SIG-M5 (cell line): Measurements from ENCODE around the gene SSPN.

Source experiments
- DNase-seq: peaks from one replicate; lab custom pipeline; 2025; lab: John Stamatoyannopoulos, UW

The SSPN gene, protein sequence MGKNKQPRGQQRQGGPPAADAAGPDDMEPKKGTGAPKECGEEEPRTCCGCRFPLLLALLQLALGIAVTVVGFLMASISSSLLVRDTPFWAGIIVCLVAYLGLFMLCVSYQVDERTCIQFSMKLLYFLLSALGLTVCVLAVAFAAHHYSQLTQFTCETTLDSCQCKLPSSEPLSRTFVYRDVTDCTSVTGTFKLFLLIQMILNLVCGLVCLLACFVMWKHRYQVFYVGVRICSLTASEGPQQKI

DNA sequence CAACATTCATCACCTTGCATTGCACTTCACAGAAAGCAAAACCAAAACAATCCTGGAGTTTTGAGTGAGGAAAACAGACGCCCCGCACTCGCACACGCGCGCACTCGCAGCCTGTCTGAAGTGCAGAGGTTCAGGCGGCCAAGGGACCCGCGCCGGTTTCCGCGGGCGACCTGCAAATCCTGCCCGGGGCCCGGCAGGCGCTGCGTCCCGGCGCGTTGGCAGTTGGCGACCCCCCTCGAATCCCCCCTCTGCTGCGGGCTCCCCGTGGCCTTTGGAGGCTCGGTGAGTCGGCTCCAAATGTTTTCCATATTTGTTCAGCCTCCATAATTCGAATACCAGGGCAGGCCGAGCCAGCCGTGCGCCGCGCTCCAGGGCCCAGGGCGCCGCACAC is at the start of gene SSPN:
TSS of gene SSPN (plus strand) at position 324 of the 391 bp plus-strand sequence. CDS start 100 bp downstream, outside the sequence.
- DNase-seq, result no peak

DNA sequence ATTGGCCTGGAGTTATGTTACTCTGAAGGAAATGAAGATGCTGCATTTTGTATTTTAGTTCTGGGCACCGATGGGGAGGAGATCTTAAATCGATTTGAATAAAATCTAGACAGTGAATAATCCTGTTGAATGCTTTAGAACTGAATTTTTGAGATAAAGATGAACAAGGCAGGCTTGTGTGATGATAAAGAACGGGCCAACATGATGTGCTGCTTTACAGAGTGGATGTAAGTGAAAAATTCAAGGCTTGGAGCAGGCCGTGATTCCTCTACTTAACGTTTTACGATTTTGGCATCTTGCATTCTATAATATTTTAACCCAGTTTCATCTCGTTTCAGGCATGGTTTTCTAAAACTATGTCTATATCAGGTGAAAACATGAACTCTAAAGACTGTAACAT is 47.1 kb upstream of the SSPN start:
- DNase-seq, result no peak

DNA sequence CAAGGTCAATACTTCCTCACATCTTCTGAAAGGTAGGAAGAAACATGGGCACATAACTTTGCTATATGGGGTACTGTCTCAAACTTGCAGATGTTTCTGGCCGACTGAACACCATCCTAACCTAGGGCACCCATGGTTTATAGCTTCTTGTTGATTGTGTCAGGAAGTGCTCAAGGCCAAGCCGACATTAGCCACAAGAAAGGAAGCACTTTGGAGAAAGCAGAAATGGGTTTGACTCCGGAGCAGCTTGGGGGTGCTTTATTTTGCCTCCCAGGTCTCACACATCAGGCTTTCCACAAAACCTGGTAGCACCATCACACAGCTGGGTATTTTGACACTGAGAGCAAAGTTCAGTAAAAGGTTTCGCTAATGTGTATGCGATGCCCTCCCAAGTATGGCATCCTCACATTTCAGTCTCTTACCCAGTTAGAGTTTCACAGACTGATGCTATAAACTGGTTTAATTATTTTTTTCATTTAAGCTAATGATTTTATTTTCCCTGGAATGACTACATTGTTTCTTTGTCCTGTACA is 45.3 kb upstream of the SSPN start:
- no peak for DNase-seq

DNA sequence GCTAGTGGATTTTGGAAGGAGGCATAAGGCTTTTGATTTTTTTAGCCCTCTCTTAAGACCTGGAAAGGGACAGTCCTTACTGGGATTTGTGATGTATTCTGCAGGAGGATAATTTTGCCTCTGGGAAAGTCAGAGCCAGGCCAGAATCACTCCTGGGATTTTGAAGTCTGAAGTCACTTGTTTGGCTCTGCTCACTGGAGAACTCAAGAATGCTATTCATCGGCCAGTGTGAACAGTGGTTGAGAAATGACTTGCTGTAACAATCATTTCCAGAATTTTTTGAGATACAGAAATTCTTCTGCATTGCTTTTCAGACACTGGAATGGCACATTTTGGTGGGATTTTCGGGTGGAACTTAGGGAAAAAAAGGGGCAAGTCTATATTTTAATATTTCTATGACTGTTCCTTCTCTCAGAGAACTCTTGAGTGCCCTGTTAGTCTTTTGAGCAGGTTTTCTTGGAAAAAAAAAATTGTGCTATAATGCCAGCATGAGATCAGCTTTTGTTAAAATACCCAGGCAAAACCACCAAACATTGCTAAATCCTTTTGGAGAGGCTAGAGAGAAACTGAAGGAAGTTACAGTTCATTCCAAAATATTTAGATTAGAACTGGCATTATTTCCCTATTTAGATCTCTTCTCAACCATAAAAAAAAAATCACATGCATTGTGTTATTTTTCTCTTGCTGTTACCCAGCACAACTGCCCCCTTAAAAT is 44.5 kb upstream of the SSPN start:
- no peak for DNase-seq

DNA sequence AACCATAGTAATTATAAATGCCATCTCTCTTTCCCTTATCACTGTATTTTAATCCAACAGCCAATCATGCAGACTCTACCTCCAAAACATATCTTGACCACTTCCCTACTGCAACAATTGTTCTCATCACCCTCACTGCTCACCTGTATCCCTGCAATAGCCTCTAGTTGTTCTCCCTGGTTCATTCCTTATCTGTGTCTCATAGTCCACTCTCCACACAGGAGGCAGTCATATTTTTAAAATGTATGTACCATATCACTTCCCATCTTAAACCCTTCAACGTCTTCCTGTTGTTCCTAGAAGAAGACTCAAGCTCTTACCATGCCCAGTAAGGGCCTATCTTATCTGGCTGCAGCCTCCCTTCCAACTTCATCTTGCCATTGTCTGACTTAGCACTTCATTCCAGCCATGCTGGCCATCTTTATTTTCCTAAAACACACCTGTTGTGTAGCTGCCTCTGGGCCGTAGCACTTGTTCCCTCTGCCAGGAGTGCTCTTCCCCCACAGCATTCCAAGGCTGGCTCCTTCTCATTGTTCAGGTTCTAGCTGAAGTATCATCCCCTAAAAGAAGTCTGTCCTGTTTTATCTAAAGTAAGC is 42.8 kb upstream of the SSPN start:
- no peak for DNase-seq

DNA sequence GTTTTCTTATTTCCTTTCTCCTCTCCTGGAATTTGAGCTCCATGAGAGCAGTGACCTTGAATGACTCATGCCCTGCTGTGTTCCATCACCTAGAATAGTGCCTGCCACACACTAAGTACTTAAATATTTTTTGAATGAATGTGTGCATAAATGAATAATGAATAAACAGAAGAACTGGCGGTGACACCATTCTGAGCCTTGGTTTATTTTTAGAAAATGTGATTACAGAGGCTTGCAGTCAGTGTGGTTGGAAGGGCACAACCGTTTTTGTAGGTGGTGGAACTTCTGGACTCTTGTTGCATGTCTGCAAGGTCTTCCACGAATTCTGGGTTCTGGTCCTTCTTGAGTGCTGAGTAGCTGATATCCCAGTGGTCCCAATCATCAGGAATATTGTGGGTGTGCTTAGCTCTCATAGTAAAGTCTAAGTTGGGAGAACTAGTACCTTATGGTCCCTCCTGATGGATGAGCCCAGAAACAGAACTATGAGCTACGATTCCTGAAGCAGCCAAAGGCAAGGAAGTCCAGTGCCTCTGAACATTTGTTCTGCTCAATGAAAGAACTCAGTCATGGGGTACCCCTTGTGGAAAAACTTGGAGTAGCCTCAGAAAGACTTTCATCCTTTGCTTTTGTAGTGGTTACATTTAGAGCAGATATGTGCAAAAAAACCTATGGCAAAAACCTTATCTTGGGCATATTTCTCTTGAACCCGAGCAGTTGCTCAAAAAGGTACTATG is 41.8 kb upstream of the SSPN start:
- no peak for DNase-seq

DNA sequence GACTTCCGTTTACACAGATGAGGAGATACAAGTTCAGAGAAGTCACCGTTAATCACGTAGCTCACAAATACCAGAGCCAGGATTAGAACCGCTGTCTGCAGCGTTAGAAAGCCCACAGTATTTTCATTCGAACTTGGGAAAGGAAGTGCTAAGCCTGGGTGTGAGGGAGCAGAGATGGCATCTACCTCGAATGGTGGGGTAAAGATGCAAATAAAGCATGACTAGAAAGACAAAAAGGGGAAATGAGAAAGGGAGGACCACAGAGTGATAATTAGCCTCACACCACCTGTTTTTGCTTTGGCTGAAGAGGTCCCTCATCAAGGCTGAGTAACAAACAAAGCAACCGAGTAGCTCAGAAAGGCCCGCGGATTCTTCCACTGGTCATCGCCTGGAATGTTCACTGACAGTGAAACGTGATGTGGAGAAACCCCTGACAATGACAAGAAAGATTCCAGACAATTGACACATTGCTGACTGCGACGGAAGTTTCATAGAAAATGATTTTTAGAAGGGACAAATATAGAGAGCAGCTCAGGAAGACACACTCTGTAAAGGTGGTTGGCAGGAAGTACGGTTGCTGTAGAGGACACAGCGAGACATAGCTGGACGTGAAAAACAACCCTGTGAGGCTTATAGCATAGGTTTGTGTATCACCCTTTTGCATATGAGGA is 39.0 kb upstream of the SSPN start:
- no peak for DNase-seq

DNA sequence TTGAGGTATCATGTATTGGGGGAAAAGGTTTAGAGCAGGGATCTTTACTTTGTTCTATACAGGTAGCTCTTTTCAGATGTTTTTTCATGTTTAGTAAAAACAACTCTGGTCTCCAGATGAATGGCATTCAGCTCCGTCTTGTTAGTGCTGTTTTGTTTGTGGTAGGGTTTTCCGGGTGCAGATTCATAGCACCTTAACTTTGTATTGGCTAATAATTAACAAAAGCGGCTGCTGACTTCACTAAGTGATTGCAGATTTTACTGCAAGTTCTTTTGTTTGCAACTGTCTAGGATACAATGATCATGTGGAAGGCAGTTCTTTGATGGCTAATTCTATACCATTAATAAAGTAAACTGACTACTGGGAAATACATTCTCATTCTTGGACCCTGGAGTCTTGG is 38.4 kb upstream of the SSPN start:
- DNase-seq, result no peak

DNA sequence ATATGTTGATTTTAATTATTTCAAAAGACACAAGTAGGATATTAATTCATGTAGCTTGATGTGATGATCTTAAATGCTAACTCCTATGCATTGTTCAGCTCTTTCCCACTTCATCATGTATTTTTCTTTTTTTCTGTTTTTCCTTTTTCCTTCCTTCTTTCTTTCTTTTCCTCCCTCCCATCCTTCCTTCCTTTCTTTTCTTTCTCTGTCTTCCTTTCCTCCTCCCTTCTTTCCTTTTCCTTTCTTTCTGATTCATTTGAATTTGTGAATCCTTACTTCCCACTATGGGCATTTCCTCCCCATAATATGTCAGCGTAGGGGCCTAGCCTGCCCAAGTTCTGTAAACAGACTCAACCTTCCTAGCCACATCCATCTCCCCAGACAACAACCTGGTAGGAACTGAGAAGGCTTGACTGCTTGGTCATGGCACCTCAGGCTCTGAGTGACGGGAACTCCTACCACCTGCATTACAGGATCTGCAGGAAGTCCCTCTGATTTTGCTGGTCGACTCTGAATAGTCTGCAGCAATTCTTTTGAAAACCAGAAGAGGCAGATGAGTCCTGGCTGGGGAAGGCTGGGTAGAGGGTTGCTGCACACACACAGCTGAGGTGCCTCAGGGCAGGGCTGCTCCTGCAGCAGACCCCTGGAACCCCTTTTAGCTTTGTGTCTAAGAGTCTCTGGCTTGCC is 37.2 kb upstream of the SSPN start:
- DNase-seq, result no peak

DNA sequence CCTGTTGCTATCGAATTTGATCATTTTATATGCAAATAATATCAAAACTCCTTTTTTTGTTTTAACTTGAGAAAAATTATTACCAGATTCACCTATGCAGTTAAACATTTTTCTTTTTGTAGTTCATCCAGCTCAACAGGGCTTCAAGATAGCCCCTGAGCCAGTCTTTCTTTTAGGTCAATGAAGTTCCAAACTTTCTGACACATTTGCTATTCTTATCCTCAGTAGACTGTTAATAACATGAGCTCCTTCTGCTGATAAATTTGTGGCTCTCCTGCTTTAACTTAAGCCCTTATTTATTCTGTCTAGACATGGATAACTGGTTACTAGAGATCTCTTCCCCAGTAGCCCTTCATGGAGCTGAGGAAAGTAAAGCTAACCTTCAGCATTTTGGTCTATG is 33.2 kb upstream of the SSPN start:
- DNase-seq, result no peak

DNA sequence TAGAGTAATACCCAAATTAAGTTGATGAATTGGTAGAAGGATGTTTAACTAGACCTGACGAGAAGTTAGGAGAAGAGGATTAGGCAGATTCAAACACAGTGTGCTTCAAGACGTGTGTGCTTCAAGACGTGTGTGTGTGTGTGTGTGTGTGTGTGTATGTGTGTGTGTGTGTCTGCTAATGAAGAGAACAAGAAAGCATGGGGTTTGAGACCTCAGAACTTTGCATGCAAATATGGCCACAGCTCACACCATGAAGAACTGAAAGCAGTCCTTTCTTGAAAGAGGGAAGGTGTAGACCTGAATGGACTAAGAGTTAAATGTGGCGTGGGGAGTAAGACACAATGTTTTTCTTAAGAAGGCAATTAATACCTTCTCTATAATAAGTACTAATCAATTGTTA is 32.5 kb upstream of the SSPN start:
- DNase-seq, result no peak

DNA sequence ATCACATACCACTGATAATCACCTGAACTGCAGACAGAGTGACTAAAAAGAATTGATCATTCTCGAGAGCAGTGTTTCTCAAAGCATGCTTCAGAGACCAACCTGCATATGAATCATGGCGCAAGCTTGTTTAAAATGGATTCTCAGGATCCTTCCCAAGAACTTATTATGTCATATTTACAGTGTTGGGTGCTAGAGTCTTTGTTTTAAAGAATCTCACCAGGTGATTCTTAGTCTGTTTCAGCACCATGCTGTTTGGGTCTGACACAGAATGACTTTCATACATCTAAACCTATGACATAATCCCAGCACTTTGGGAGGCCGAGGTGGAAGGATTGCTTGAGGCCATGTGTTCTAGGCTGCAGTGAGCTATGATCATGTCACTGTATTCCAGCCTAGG is 31.3 kb upstream of the SSPN start:
- no peak for DNase-seq

DNA sequence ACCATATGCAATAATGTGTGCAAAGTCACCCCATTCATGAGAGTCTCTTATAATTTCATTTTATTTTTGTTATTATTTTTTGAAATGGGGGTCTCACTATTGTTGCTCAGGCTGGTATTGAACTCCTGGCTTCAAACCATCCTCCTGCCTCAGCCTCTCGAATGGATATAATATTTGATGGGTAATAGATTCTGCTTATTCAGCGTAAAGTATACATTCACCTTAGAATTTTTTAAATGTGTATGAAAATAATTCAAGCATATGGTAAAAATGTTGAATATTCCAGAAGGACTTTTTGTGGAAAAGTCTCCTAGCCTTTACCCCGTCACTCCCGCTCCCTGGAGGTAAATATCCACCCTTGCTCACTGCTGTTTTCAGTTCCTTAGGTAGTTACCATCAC is 23.4 kb upstream of the SSPN start:
- DNase-seq, result no peak

DNA sequence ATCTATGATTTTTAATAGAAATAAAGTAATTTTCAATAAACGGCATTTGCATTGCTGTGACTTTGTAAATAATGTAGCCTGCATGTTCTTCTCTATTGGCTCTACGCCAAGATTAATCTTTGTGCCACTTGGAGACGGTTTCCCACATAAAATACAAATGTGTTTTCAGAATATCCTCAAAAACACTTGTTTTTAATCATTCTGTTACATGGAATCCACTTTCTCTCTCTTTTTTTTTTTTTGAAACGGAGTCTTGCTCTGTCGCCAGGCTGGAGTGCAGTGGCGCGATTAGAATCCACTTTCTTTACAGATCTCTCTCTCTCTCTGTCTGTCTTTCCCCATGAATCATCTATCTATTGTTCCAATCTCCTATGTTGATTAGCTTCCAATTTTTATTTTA is 22.8 kb upstream of the SSPN start:
- no peak for DNase-seq

DNA sequence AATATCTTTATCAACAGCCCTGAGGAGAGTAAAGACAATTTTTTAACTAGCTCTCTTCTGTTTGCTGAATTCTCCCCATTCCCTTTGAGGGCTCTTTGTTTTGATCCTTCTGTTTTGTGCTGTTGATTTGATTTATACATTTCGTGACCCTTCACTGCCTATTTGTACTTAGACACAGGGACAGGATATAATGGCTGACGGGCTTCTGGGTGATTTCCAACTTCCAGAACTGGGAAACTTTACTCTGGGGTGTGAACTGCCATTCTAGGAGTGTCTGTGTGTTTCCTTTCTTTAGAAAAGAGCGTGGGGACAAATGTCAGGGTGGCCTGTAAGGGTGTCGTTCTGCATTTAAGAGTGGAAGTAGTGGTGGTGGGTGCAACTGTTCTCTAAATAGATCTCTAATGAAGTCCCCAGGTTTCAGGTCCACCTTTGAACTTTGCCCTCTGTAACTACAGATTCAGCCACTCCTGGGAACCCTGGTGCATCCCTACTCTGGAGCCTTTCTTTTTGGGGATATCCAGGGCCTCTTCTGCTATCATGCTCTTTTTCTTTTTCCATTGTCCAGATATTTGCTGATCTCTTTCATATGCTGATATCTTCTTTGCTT is 22.3 kb upstream of the SSPN start:
- DNase-seq, result no peak

DNA sequence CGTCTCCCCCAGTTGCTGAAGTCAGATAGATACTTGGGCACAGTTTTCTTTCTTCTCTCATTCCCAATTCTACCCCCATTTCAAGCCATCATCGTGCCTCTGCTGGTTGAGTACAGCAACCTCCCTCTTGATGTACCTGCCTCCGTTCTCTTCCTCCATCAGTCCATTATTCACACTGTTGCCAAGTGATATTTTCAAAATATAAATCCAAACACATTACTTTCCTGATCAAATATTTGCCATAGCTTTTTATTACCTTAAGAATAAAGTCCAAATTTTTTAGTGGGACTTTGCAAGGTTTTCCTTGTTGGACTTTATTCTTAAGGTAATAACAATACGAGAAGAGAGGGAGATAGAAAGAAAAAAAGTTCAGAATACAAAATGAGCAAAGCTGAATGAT is 18.6 kb upstream of the SSPN start:
- DNase-seq, result no peak

DNA sequence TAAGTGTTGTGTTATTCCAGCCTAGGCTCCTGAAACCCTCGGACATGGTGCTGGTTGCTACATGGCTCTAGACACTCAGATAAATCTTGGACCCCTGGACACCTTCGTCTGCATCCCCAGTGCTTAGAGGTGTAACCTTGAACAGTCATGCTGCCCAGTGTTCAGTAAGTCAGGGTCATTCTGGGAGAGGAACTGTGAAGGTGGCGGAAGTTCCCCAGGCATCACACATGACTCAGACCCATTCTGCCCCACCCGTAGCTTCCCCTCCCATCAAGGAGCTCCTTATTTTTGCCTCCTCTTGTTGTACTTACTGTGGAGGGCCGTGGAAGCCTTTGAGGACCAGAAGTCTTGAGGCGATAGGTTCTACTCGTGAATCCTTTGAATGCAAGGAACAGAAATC is 18.1 kb upstream of the SSPN start:
- DNase-seq, result no peak

DNA sequence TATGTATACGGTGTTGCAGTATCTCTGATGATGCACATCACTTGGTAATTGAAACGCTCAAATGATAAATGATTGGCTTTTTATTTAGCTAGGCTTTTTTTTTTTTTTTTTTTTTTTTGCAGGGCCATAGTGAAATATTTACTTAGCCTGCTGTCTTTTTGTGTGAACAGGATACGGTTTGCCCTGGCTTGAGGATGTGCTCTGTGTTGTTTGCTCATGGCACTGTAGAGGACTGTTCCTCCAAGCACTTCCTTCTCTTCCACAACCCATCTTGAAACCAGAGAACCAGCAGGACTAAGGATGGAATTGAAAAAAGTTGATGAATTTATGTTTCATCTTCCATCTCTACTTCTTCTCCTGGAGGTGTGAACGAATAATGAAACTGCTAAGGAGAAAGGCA is 15.5 kb upstream of the SSPN start:
- no peak for DNase-seq

DNA sequence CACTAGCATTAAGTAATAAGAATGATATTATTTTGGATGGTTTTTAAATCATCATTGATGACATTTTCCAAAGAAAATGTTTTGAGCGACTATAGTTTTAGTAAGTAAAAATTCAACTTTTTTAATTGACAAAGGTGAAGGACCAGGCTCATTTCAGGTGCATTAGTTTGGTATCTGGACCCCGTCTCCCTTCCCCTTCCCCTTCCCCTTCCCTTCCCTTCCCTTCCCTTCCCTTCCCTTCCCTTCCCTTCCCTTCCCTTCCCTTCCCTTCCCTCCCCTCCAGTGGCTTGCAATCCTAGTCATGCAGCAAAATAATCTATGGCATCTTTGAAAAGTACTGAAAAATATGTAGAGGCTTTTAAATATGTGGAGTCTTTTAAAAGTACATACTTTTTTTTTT is 13.0 kb upstream of the SSPN start:
- DNase-seq, result no peak

DNA sequence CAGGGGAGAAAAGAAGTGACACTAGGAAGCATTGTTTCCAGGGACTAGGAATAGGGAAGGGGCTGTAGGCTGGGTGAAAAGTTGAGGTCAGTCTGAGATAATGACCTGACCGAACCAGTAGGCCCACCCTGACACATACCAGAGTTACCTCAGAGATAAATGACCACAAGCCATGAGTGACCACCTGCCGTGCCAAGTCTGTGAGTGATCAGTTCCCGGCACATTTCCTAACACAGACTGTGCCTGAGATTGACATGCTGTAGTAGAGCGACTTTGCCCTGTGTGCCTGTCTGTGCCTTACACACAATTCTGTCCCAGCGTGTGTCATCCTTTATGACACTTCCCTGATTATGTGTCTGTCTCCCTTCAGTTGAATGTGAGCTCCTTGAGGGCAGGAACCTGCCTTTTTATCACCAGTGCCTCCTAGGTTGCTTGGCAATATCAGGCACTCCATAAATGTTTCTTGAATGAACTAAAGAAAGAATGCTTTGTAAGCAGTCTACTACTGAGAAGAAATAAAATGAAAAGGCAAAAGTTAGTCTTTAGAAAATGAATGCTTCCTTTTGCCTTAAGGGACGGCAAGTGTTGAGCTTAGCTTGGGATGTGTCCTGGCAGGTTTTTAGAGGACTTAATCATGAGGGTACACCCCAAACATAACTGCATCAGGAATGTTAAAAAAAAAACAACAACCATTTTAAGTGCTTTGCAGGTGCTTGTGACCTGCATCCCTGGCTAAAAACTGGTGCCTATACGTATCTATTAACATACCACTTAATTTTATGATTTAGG is 9.6 kb upstream of the SSPN start:
- DNase-seq, result no peak
